ENCODE data around the gene PRELID3B. TPM values are rescaled to one million over a fixed set of nuclear protein-coding genes. Genes with fewer than 3 reads are reported as not detected.
A peak's percentile ranks its signal among the peaks of the same experiment; 100 is the strongest.

Gene PRELID3B
- total RNA-seq, 1 experiment from 2014 or later = 181 TPM

DNA sequence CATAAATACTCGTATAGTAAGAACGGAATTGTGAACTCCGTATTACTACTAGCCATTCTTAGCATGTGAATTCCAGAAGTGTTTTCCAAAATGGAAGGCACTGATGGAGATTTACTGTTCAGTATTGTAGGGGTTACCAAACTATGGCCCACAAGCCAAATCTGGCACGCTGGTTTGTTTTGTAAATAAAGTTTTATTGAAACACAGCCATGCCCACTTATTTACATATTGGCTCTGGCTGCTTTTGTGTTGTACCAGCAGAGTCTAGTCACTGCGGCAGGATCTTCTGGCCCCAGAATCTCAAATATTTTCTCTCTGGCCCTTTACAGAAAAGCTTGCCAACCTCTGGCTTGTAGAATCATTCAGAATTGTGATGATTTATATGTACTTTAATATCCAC is 44.3 kb upstream of the PRELID3B start:
- TF ChIP-seq EZH2phosphoT487 (IDR thresholded peaks at IDR 0.05; ENCODE audit: borderline replicate concordance, low read length) (no peak), EZH2 (IDR thresholded peaks at IDR 0.05; ENCODE audit: low read length, unreplicated experiment) (no peak)
- TF ChIP-seq, protein P1, sequence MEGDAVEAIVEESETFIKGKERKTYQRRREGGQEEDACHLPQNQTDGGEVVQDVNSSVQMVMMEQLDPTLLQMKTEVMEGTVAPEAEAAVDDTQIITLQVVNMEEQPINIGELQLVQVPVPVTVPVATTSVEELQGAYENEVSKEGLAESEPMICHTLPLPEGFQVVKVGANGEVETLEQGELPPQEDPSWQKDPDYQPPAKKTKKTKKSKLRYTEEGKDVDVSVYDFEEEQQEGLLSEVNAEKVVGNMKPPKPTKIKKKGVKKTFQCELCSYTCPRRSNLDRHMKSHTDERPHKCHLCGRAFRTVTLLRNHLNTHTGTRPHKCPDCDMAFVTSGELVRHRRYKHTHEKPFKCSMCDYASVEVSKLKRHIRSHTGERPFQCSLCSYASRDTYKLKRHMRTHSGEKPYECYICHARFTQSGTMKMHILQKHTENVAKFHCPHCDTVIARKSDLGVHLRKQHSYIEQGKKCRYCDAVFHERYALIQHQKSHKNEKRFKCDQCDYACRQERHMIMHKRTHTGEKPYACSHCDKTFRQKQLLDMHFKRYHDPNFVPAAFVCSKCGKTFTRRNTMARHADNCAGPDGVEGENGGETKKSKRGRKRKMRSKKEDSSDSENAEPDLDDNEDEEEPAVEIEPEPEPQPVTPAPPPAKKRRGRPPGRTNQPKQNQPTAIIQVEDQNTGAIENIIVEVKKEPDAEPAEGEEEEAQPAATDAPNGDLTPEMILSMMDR (conservative IDR thresholded peaks at IDR 0.05; ENCODE audit: low read depth, low read length) = no peak
- no peak overlapping the region for H2AFZ ChIP-seq (ENCODE audit: low read length)
- H3K4me1 ChIP-seq (ENCODE audit: insufficient read depth, low read length) = peaks cover 11% of the 10 kb centered on the region
- ChIA-PET CTCF (interaction anchor here (0.5 to 1.9 kb wide), 2 partner anchors 141 to 369 kb away, joined by 6 to 11 read pairs; no protein-coding TSS in a partner anchor), POLR2A (ENCODE audit: unreplicated experiment) (no interaction called here)
- no peaks in the 10 kb centered on the region for H4K20me1 ChIP-seq (ENCODE audit: low read length)
- H3K4me3 ChIP-seq (ENCODE audit: low read length) = no peak overlapping the region
- H3K79me2 ChIP-seq (ENCODE audit: low read length) = no peaks in the 10 kb centered on the region
- H3K36me3 ChIP-seq (ENCODE audit: low read depth, low read length) = no peaks in the 10 kb centered on the region
- intact Hi-C loops (cut with micrococcal nuclease) = loop anchor here (5.0 kb wide), 1 partner anchor 135 kb away; no protein-coding TSS in a partner anchor
- ATAC-seq (no peak), DNase-seq (no peak)
- no peaks in the 10 kb centered on the region for H3K9me2 ChIP-seq (replicated peaks; ENCODE audit: low read length)
- H3K9me3 ChIP-seq (ENCODE audit: low read length) = no peaks in the 10 kb centered on the region
- no peaks in the 10 kb centered on the region for H3F3A ChIP-seq (ENCODE audit: low read length, unreplicated experiment)
- peaks cover 63% of the 10 kb centered on the region for H3K27me3 ChIP-seq (ENCODE audit: low read length)
- no peak overlapping the region for H3K9ac ChIP-seq (ENCODE audit: low read length)
- no peak overlapping the region for H3K4me2 ChIP-seq (ENCODE audit: low read length)
- no peak overlapping the region for H3K27ac ChIP-seq (ENCODE audit: low read length)
- no TSS peak for BruUV-seq (replicated peaks)

DNA sequence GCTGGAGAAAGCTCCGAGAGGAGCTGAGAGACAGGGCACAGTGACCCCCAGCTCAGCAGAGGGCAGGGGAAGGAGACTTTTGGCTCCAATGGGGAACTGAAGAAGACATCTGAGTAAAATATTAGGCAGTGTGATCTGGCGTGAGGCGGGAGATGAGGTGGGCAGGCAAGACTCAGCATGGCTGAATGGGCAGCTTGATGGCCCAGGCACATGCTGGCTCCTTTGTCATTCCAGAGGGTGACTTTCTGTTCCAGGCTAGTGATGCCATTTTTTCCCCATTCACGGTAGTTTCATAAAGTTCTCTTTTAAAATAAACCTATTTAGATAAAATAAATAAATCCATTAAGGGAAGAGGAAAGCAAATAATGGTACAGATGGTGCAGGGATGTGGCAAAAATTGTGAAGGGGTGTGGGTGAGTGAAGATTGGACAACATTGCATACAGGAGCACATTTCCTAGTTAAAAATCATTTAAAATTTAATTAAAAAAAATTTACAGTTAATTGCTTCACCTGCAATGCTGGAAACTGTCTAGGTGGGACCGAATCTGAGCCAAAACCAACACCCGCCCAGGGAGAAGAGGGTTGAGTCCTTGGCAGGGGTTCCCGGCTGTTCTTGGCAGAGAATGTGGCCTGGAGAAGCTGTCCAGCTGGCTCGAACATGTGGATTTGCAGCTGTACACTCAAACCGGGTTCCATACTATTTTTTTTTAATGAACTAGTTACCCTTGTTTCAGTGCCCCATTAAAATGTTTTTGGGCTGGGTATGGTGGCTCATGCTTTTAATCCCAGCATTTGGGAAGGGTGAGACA is 41.7 kb upstream of the PRELID3B start:
- Histone ChIP-seq H3K36me3 (ENCODE audit: low read depth, low read length) (no peaks in the 10 kb centered on the region), H3K4me1 (ENCODE audit: insufficient read depth, low read length) (peaks cover 11% of the 10 kb centered on the region), H3K9ac (ENCODE audit: low read length) (no peak overlapping the region), H4K20me1 (ENCODE audit: low read length) (no peaks in the 10 kb centered on the region), H3K9me3 (ENCODE audit: low read length) (no peaks in the 10 kb centered on the region), H2AFZ (ENCODE audit: low read length) (no peak overlapping the region), H3K4me2 (ENCODE audit: low read length) (no peak overlapping the region), H3K4me3 (ENCODE audit: low read length) (no peak overlapping the region), H3K79me2 (ENCODE audit: low read length) (no peaks in the 10 kb centered on the region), H3K27ac (ENCODE audit: low read length) (no peak overlapping the region), H3K27me3 (ENCODE audit: low read length) (peaks cover 36% of the 10 kb centered on the region), H3K9me2 (replicated peaks; ENCODE audit: low read length) (no peaks in the 10 kb centered on the region), H3F3A (ENCODE audit: low read length, unreplicated experiment) (no peaks in the 10 kb centered on the region)
- POLR2A ChIA-PET (ENCODE audit: unreplicated experiment) = no interaction called here
- no peak for ATAC-seq
- no TSS peak for BruUV-seq (replicated peaks)
- intact Hi-C loops (cut with micrococcal nuclease) = no loop called here
- CTCF ChIA-PET = no interaction called here
- TF ChIP-seq, protein P1 (conservative IDR thresholded peaks at IDR 0.05; ENCODE audit: low read depth, low read length) = no peak
- no peak for TF ChIP-seq EZH2phosphoT487 (IDR thresholded peaks at IDR 0.05; ENCODE audit: borderline replicate concordance, low read length)
- TF ChIP-seq EZH2 (IDR thresholded peaks at IDR 0.05; ENCODE audit: low read length, unreplicated experiment) = no peak
- DNase-seq = no peak

DNA sequence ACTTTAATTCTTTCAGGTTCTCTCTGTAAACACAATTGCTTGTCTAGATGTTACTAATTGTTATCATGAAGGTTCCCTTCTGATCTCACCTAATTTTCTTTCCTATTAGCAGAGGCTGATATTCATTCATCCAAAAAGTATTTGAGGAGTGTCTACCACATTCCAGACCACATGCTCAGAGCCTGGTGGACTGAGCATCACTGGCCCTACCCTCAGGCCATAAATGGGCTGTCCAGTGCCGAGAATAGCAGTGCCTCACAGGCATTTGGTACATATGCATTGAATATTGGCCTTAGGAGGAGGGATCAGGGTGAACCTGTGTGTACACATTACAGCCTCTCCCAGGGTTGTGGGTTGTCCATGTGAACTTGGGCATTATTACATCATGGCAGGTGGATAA is 40.4 kb upstream of the PRELID3B start:
- intact Hi-C loops (cut with micrococcal nuclease) = loop anchor here (1.0 kb wide), 1 partner anchor 28 kb away; no protein-coding TSS in a partner anchor
- Histone ChIP-seq H4K20me1 (ENCODE audit: low read length) (no peaks in the 10 kb centered on the region), H3K36me3 (ENCODE audit: low read depth, low read length) (no peaks in the 10 kb centered on the region), H3K27ac (ENCODE audit: low read length) (no peak overlapping the region), H3K79me2 (ENCODE audit: low read length) (no peaks in the 10 kb centered on the region), H3K4me2 (ENCODE audit: low read length) (peak overlapping the region; percentile 0; the same call in 1 of the 2 replicates), H3K27me3 (ENCODE audit: low read length) (peaks cover 34% of the 10 kb centered on the region), H3K9ac (ENCODE audit: low read length) (no peak overlapping the region), H3K9me2 (replicated peaks; ENCODE audit: low read length) (no peaks in the 10 kb centered on the region), H3K9me3 (ENCODE audit: low read length) (no peaks in the 10 kb centered on the region), H3K4me1 (ENCODE audit: insufficient read depth, low read length) (peaks cover 11% of the 10 kb centered on the region), H3K4me3 (ENCODE audit: low read length) (no peak overlapping the region), H3F3A (ENCODE audit: low read length, unreplicated experiment) (no peaks in the 10 kb centered on the region), H2AFZ (ENCODE audit: low read length) (no peak overlapping the region)
- ChIA-PET CTCF (no interaction called here), POLR2A (ENCODE audit: unreplicated experiment) (no interaction called here)
- DNase-seq (peak; percentile 82), ATAC-seq (peak; percentile 60)
- BruUV-seq (replicated peaks) = no TSS peak
- TF ChIP-seq EZH2phosphoT487 (IDR thresholded peaks at IDR 0.05; ENCODE audit: borderline replicate concordance, low read length) (no peak), EZH2 (IDR thresholded peaks at IDR 0.05; ENCODE audit: low read length, unreplicated experiment) (no peak)
- TF ChIP-seq, protein P1 (conservative IDR thresholded peaks at IDR 0.05; ENCODE audit: low read depth, low read length) = no peak
